ENCODE measurements around the gene DPP10. TPM values are rescaled to one million over a fixed set of nuclear protein-coding genes. Genes with fewer than 3 reads are reported as not detected.

The DPP10 gene
- total RNA-seq, 1 experiment from 2014 or later, result not detected

GRCh38 chr2:114545052-114545451 lies 102.6 kb downstream of the DPP10 start:
- no TSS peak for BruUV-seq (replicated peaks)
- DNase-seq (ENCODE audit: low read depth, low spot score) (no peak), ATAC-seq (no peak)
- ChIA-PET POLR2A (no interaction called here), CTCF (no interaction called here)
- in situ Hi-C loops (cut with HindIII; ENCODE audit: low pct_unique_long_range_greater_than_20kb, low sequenced_read_pairs) (no loop called here), intact Hi-C loops (cut with micrococcal nuclease; ENCODE audit: unreplicated experiment) (no loop called here)
- no peaks in the 10 kb centered on the region for H3K36me3 ChIP-seq (ENCODE audit: control insufficient read depth, insufficient read depth, low read length)
- no peak for TF ChIP-seq CTCF (IDR thresholded peaks at IDR 0.05)
- no peak for TF ChIP-seq REST (IDR thresholded peaks at IDR 0.05; ENCODE audit: insufficient read depth in 1 of 2, low read depth in 2 of 2, low read length in 1 of 2)
- TF ChIP-seq POLR2AphosphoS5 (IDR thresholded peaks at IDR 0.05; ENCODE audit: low read depth, low read length), result no peak
- TF ChIP-seq TCF7L2 (IDR thresholded peaks at IDR 0.05; ENCODE audit: low read depth, low read length), result no peak
- no peak for TF ChIP-seq SIN3A (IDR thresholded peaks at IDR 0.05; ENCODE audit: borderline replicate concordance, insufficient read depth, low read depth, low read length)
- no peaks in the 10 kb centered on the region for H3K27me3 ChIP-seq (ENCODE audit: control insufficient read depth, insufficient read depth, low read length)
- no peak overlapping the region for H3K27ac ChIP-seq (ENCODE audit: low read length)
- no peak overlapping the region for H3K4me3 ChIP-seq (ENCODE audit: low read depth in 2 of 2, low read length in 2 of 2)
- H3K9me3 ChIP-seq (ENCODE audit: control insufficient read depth, insufficient read depth, low read depth, low read length), result no peaks in the 10 kb centered on the region
- H3K4me1 ChIP-seq (ENCODE audit: control insufficient read depth, insufficient read depth, low read length), result no peaks in the 10 kb centered on the region

- Histone ChIP-seq H3K4me3 (ENCODE audit: low read depth in 2 of 2, low read length in 2 of 2) (no peak overlapping the region), H3K9me3 (ENCODE audit: control insufficient read depth, insufficient read depth, low read depth, low read length) (no peaks in the 10 kb centered on the region), H3K27ac (ENCODE audit: low read length) (no peak overlapping the region), H3K4me1 (ENCODE audit: control insufficient read depth, insufficient read depth, low read length) (no peaks in the 10 kb centered on the region), H3K27me3 (ENCODE audit: control insufficient read depth, insufficient read depth, low read length) (no peaks in the 10 kb centered on the region), H3K36me3 (ENCODE audit: control insufficient read depth, insufficient read depth, low read length) (no peaks in the 10 kb centered on the region)
- in situ Hi-C loops (cut with HindIII; ENCODE audit: low pct_unique_long_range_greater_than_20kb, low sequenced_read_pairs) (no loop called here), intact Hi-C loops (cut with micrococcal nuclease; ENCODE audit: unreplicated experiment) (no loop called here)
- ATAC-seq (no peak), DNase-seq (ENCODE audit: low read depth, low spot score) (no peak)
- CTCF ChIA-PET, result interaction anchor here (0.9 kb wide), 1 partner anchor 54 kb away, joined by 3 read pairs; no protein-coding TSS in a partner anchor
- BruUV-seq (replicated peaks), result no TSS peak
- TF ChIP-seq CTCF (IDR thresholded peaks at IDR 0.05), result no peak
- TF ChIP-seq REST (IDR thresholded peaks at IDR 0.05; ENCODE audit: insufficient read depth in 1 of 2, low read depth in 2 of 2, low read length in 1 of 2), result no peak
- no peak for TF ChIP-seq SIN3A (IDR thresholded peaks at IDR 0.05; ENCODE audit: borderline replicate concordance, insufficient read depth, low read depth, low read length)
- TF ChIP-seq POLR2AphosphoS5 (IDR thresholded peaks at IDR 0.05; ENCODE audit: low read depth, low read length), result no peak
- TF ChIP-seq TCF7L2 (IDR thresholded peaks at IDR 0.05; ENCODE audit: low read depth, low read length), result no peak
- POLR2A ChIA-PET, result no interaction called here
Measured at GRCh38 chr2:114546531-114546930, 104.1 kb downstream of the DPP10 start.
